Stomach (tissue), 9 donors: ENCODE results near the gene FRAT2. TPM values are rescaled to one million over a fixed set of nuclear protein-coding genes. Genes with fewer than 3 reads are reported as not detected.
A peak's percentile ranks its signal among the peaks of the same experiment; 100 is the strongest.

Experiments used
- DNase-seq, 2 donors: peaks; one replicate each; pipeline versions ENCODE4 v3.0.0 to v3.0.0-alpha.2; 2013 to 2019
- H3K27ac ChIP-seq, 5 donors: fragments of 200-600 bp in 4 of 5; sonication (generic) in 4 of 5; one replicate each; pipeline ENCODE4 v1.5.1; 2013 to 2019; ENCODE audit warnings: mild to moderate bottlenecking in 1 of 5, moderate library complexity in 1 of 5
- H3K27me3 ChIP-seq, 3 donors: fragments of 200-600 bp; sonication (generic); one replicate each; pipeline ENCODE4 v1.5.1; 2017 to 2019; ENCODE audit warnings: mixed run types in 1 of 3
- H3K36me3 ChIP-seq, 4 donors: fragments of 200-600 bp; sonication (generic); 1 replicate in 3 of 4; 2 replicates in 1 of 4; pipeline ENCODE4 v1.5.1; 2016 to 2019
- H3K4me1 ChIP-seq, 4 donors: fragments of 200-600 bp; sonication (generic); one replicate each; pipeline ENCODE4 v1.5.1; 2016 to 2019
- H3K4me3 ChIP-seq, 4 donors: fragments of 200-600 bp; sonication (generic) in 3 of 4; one replicate each; pipeline ENCODE4 v1.5.1; 2016 to 2019; ENCODE audit warnings: mild to moderate bottlenecking in 1 of 4
- H3K9me3 ChIP-seq, 4 donors: fragments of 200-600 bp; sonication (generic); one replicate each; pipeline ENCODE4 v1.5.1; 2016 to 2019
- EP300 ChIP-seq: sonication (generic); formaldehyde crosslinking; IDR thresholded peaks from one replicate; pipeline ENCODE4 v1.6.1; 2017; ENCODE audit warnings: antibody characterized with exemption
- POLR2A ChIP-seq, 4 donors: fragments of 450-650 bp; IDR thresholded peaks; one replicate each; pipeline ENCODE4 v1.6.1; 2016; ENCODE audit warnings: antibody characterized with exemption in 4 of 4, control low read depth in 2 of 4, mild to moderate bottlenecking in 1 of 4, moderate library complexity in 1 of 4
- POLR2AphosphoS5 ChIP-seq, 3 donors: sonication (generic); formaldehyde crosslinking; IDR thresholded peaks; one replicate each; pipeline ENCODE4 v1.6.1; 2016; ENCODE audit warnings: antibody characterized with exemption in 3 of 3
- WGBS, 5 donors: extraction: QIAGEN DNeasy Blood & Tissue Kit in 3 of 5; methylation state at CpG; one replicate each; pipeline versions ENCODE4 v1.1.5 to v1.1.7; 2013 to 2018; 5-methylcytosine and 5-hydroxymethylcytosine counted together
- intact Hi-C: fragments of 100-400 bp; cut with DNase I; formaldehyde crosslinking; loops from one replicate; pipeline ENCODE4 v1.15.1; 2023; ENCODE audit warnings: low total_unique reads
- polyA plus RNA-seq, 3 donors: library from polyadenylated mRNA; stranded (reverse); fragments of 200-250 nt; gene quantifications; one replicate each; pipeline ENCODE4 v1.2.3, GENCODE V29; 2013
- total RNA-seq, 5 donors: library from RNA; depleted of rRNA; stranded (reverse); fragments of >200 nt; gene quantifications; one replicate each; pipeline versions ENCODE4 v1.1.0 to v1.2.3, GENCODE V29; 2014 to 2016
- TF ChIP-seq, protein P1 (sequence below), 7 experiments: fragments of 450-650 bp in 4 of 7; fragments of 200-600 bp in 3 of 7; sonication (generic) in 3 of 7; IDR thresholded peaks; one replicate each; pipeline ENCODE4 v1.5.1; 2016 to 2019; ENCODE audit warnings: antibody characterized with exemption in 7 of 7, control low read depth in 2 of 7, mild to moderate bottlenecking in 1 of 7
- donor health status: healthy with polysubstance abuse.
- donor health status: Bipolar disorder and iron deficiency.
- donor health status: healthy.

Gene FRAT2
- total and polyA plus RNA-seq, 8 donors: 6.4 to 213 (median 15.2) TPM

DNA sequence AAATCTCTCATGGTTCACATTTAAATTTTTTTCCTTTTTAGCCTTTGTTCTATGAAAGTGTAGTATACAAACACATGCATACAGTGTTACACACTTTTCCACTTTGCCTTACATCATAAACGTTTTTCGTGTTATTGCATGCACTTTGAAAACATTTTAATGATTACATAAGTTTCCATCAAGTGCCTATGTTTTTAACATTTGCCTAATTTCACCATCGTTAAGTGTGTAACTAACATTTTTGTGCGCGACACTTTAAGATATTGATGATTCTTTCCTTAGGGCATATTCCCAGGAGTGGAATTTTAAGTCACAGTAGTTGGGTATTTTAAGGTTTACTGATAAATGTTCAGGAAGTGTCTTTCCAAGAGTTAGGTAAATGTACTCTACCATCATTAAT, 1.5 kb upstream of the FRAT2 start:
- Histone ChIP-seq H3K36me3 (peaks cover 0 to 3% (median 0%) of the 10 kb centered on the region in 4 donors), H3K4me3 (no peak overlapping the region), H3K4me1 (peaks cover 33 to 58% (median 54%) of the 10 kb centered on the region in 4 donors), H3K27ac (peak overlapping the region in 3 of 5 donors; percentile 10 to 97 (median 65)), H3K9me3 (no peaks in the 10 kb centered on the region), H3K27me3 (no peaks in the 10 kb centered on the region)
- TF ChIP-seq POLR2A (IDR thresholded peaks at IDR 0.05) (no peak), EP300 (no peak)
- no peak for DNase-seq
- intact Hi-C loops: no loop called here
- 34 to 50% (median 39%) methylated on average over 5 of the region's 5 CpGs for WGBS, 5 donors

DNA sequence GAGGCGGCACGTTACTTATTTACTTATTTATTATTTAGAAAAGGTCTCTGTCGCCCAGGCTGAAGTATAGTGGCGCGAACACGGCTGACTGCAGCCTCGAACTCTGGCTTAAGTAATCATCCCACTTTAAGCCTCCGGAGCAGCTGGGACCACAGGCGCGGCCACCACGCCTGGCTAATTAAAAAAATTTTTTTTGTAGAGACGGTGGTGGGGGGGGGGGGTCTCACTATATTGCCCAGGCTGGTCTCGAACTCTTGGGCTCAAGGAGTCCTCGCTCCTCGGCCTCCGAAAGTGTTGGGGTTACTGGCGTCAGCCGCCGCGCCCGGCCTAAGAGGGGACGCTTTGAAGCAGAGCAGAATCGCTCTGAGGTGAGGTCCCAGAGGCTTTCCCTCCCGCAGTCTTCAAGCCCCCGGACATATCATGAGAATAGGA, 675 bp upstream of the FRAT2 start:
- H3K4me1 ChIP-seq: peaks cover 38 to 63% (median 62%) of the 10 kb centered on the region in 4 donors
- intact Hi-C loops: no loop called here
- H3K36me3 ChIP-seq: peaks cover 0 to 4% (median 2%) of the 10 kb centered on the region in 4 donors
- H3K4me3 ChIP-seq: peak overlapping the region; percentile 79 to 89 (median 84)
- no peaks in the 10 kb centered on the region for H3K27me3 ChIP-seq
- no peak for DNase-seq
- TF ChIP-seq, protein P1, sequence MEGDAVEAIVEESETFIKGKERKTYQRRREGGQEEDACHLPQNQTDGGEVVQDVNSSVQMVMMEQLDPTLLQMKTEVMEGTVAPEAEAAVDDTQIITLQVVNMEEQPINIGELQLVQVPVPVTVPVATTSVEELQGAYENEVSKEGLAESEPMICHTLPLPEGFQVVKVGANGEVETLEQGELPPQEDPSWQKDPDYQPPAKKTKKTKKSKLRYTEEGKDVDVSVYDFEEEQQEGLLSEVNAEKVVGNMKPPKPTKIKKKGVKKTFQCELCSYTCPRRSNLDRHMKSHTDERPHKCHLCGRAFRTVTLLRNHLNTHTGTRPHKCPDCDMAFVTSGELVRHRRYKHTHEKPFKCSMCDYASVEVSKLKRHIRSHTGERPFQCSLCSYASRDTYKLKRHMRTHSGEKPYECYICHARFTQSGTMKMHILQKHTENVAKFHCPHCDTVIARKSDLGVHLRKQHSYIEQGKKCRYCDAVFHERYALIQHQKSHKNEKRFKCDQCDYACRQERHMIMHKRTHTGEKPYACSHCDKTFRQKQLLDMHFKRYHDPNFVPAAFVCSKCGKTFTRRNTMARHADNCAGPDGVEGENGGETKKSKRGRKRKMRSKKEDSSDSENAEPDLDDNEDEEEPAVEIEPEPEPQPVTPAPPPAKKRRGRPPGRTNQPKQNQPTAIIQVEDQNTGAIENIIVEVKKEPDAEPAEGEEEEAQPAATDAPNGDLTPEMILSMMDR (IDR thresholded peaks at IDR 0.05): no peak
- no peak for TF ChIP-seq EP300
- no peak for TF ChIP-seq POLR2A (IDR thresholded peaks at IDR 0.05)
- TF ChIP-seq POLR2AphosphoS5 (IDR thresholded peaks at IDR 0.05): no peak
- H3K27ac ChIP-seq: peak overlapping the region; percentile 93 to 99 (median 97)
- WGBS, 5 donors: 8 to 13% (median 10%) methylated on average over 18 to 25 of the region's 25 CpGs
- H3K9me3 ChIP-seq: no peaks in the 10 kb centered on the region

DNA sequence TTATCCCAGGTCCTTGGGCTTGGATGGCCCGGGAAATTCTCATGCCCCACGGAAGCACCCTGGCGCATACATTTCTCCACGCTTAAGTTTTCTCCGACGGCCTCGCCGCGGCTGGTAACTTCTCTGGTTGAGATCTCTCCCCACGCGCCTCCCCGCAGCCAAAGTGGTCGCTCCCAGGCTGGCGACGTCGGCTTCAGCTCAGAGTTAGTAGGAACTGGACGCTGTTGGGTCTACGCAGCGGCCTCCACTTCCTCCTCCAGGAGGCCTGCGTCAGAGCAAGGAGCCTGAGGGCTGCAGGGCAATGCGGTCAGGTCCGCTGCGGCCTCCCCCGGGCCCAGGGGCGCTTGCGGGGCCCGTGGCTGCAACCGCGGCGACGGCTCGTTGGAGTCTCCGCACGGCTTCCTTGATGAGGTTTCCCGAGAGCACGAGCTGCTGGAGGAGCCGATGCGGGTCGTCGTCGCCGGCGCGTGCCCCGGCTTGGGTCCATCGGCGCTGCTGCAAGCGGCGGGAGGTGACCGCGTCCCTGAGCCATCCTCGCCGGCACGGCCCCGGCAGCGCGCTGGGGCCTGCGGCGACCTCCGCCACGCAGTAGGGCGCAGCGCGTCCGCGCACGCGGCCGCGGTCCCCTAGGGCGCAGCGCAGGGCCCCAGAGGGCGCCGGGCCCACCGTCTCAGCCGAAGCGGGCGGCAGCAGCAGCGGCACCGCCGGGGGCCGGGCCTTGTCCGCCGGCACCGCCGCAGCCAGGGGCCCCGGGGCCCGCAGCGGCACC, 744 bp downstream of the FRAT2 start:
- peaks cover 46 to 77% (median 69%) of the 10 kb centered on the region in 4 donors for H3K4me1 ChIP-seq
- WGBS, 5 donors: 0 to 3% (median 0%) methylated on average over 19 to 89 of the region's 89 CpGs
- intact Hi-C loops: no loop called here
- peaks cover 0 to 18% (median 13%) of the 10 kb centered on the region in 4 donors for H3K36me3 ChIP-seq
- TF ChIP-seq POLR2AphosphoS5 (IDR thresholded peaks at IDR 0.05): peak in 2 of 3 donors; percentile 48 to 61
- TF ChIP-seq POLR2A (IDR thresholded peaks at IDR 0.05): no peak
- H3K4me3 ChIP-seq: peak overlapping the region; percentile 79 to 89 (median 84)
- H3K27ac ChIP-seq: peak overlapping the region; percentile 93 to 99 (median 97)
- peak; percentile 62 to 77 for DNase-seq
- no peaks in the 10 kb centered on the region for H3K9me3 ChIP-seq
- H3K27me3 ChIP-seq: no peaks in the 10 kb centered on the region

DNA sequence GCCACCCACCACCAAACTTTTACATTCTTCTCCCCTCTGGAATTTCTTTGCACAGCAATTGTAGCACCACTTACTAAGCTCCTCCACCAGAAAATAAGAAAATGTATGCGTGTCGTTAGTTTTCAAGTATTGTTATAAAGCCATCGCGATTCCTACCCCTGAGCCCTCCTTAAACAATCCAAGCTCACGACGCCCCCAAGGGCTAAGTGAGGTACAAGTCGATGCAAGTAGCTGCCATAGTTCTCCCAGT, 1.3 kb downstream of the FRAT2 start:
- peaks cover 0 to 23% (median 17%) of the 10 kb centered on the region in 4 donors for H3K36me3 ChIP-seq
- 3 to 15% (median 6%) methylated on average over 7 of the region's 7 CpGs for WGBS, 5 donors
- TF ChIP-seq POLR2AphosphoS5 (IDR thresholded peaks at IDR 0.05) (no peak), POLR2A (IDR thresholded peaks at IDR 0.05) (no peak), EP300 (no peak)
- TF ChIP-seq, protein P1 (IDR thresholded peaks at IDR 0.05): no peak
- intact Hi-C loops: no loop called here
- H3K9me3 ChIP-seq: no peaks in the 10 kb centered on the region
- peak overlapping the region; percentile 79 to 89 (median 84) for H3K4me3 ChIP-seq
- peak overlapping the region; percentile 93 to 99 (median 97) for H3K27ac ChIP-seq
- peak in 1 of 2 donors; percentile 78 for DNase-seq
- H3K27me3 ChIP-seq: no peaks in the 10 kb centered on the region
- H3K4me1 ChIP-seq: peaks cover 51 to 82% (median 74%) of the 10 kb centered on the region in 4 donors

DNA sequence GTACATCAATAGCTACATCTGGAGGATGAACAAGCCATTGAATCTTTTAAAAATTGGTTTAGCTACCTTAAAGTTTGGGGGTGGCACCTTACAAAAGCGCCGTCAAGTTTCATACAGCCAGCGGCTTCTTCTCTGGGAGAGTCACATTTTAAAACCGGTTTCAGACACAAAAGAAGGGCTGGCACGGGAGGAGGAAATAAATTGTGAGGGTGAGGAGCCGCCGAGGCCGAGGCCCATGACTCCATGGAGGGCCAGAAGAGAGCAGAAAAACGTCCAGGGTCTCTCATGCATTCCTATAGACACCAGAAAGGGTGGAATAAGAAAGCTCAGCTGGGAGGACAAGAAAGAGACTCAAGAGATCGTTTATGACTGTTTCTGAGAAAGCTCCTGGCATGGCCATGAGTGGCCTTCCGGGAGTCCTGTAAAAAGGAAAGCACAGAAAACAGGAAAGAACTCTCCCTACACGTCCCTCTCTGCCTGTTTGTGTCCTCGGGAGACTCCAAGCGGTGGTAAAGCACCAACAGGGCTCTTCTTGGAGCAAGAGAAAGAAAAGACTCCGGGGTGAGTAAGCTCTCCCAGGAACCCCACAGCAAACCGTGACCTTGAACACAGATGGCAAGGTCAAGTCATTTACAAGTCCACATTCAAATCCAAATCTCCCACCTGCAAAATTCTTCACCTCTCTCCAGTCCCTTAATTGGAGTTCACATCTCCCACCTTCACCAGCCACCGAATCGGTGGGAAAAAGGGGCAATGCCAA, 1.8 kb downstream of the FRAT2 start:
- TF ChIP-seq, protein P1 (IDR thresholded peaks at IDR 0.05): peak in 1 of 7 experiments; percentile 27
- TF ChIP-seq EP300 (no peak), POLR2A (IDR thresholded peaks at IDR 0.05) (no peak), POLR2AphosphoS5 (IDR thresholded peaks at IDR 0.05) (peak in 2 of 3 donors; percentile 42 to 46)
- Histone ChIP-seq H3K4me1 (peaks cover 56 to 85% (median 77%) of the 10 kb centered on the region in 4 donors), H3K27ac (peak overlapping the region; percentile 93 to 99 (median 97)), H3K27me3 (no peaks in the 10 kb centered on the region), H3K36me3 (peaks cover 0 to 25% (median 18%) of the 10 kb centered on the region in 4 donors), H3K4me3 (peak overlapping the region; percentile 79 to 89 (median 84)), H3K9me3 (no peaks in the 10 kb centered on the region)
- WGBS, 5 donors: 8 to 27% (median 10%) methylated on average over 18 of the region's 18 CpGs
- DNase-seq: peak; percentile 61 to 86
- intact Hi-C loops: no loop called here
